Measurements from ENCODE around the gene ANKRD12.

The ANKRD12 gene

GRCh38 chr18:9191658-9192256, 55.2 kb downstream of the ANKRD12 start:
- POLR2A ChIA-PET, result no interaction called here
- no peak for TF ChIP-seq SCRT2 (tag by site-specific recombination; IDR thresholded peaks at IDR 0.05)
- TF ChIP-seq ZNF529 (tag by site-specific recombination; IDR thresholded peaks at IDR 0.05; ENCODE audit: insufficient replicate concordance), result no peak
- no peak for TF ChIP-seq BCL6B (tag by site-specific recombination; IDR thresholded peaks at IDR 0.05)
- no peak for TF ChIP-seq ZBTB17 (tag by site-specific recombination; IDR thresholded peaks at IDR 0.05)
- TF ChIP-seq ZNF341 (tag by site-specific recombination; IDR thresholded peaks at IDR 0.05; ENCODE audit: low read depth), result no peak
- TF ChIP-seq KLF17 (tag by site-specific recombination; IDR thresholded peaks at IDR 0.05), result no peak
- no peak for TF ChIP-seq ZNF473 (tag by site-specific recombination; IDR thresholded peaks at IDR 0.05)

GRCh38 chr18:9193031-9193430, 56.5 kb downstream of the ANKRD12 start:
- CTCF ChIA-PET, result no interaction called here
- POLR2A ChIA-PET, result interaction anchor here (0.7 kb wide), 1 partner anchor 39 kb away, joined by 3 read pairs; no protein-coding TSS in a partner anchor
- H3K36me3 ChIP-seq (ENCODE audit: control insufficient read depth in 2 of 2, insufficient read depth in 1 of 2, low read length in 2 of 2), result no peaks in the 10 kb centered on the region; a peak in 2 of 3 replicates
- TF ChIP-seq ZXDB (tag by site-specific recombination; IDR thresholded peaks at IDR 0.05) (no peak), ZNF548 (tag by site-specific recombination; IDR thresholded peaks at IDR 0.05) (no peak), ZNF701 (tag by site-specific recombination; IDR thresholded peaks at IDR 0.05) (no peak), ZNF558 (tag by site-specific recombination; IDR thresholded peaks at IDR 0.05) (no peak), ZNF677 (tag by site-specific recombination; IDR thresholded peaks at IDR 0.05) (no peak), ZNF362 (tag by site-specific recombination; IDR thresholded peaks at IDR 0.05) (no peak), ZNF596 (tag by site-specific recombination; IDR thresholded peaks at IDR 0.05) (no peak), BCL11A (tag by site-specific recombination; IDR thresholded peaks at IDR 0.05; ENCODE audit: low read depth) (no peak), ZNF624 (tag by site-specific recombination; IDR thresholded peaks at IDR 0.05) (no peak), INSM2 (tag by site-specific recombination; IDR thresholded peaks at IDR 0.05) (no peak), ZNF132 (tag by site-specific recombination; IDR thresholded peaks at IDR 0.05; ENCODE audit: borderline replicate concordance) (no peak), ZNF777 (tag by site-specific recombination; IDR thresholded peaks at IDR 0.05; ENCODE audit: borderline replicate concordance) (no peak), IKZF3 (tag by site-specific recombination; IDR thresholded peaks at IDR 0.05) (no peak), ZNF398 (tag by site-specific recombination; IDR thresholded peaks at IDR 0.05) (no peak), REPIN1 (tag by site-specific recombination; IDR thresholded peaks at IDR 0.05; ENCODE audit: low read depth) (no peak)
- no peaks in the 10 kb centered on the region for H3K9me3 ChIP-seq (ENCODE audit: control insufficient read depth, insufficient read depth, low read depth, low read length)
- peaks cover 5% of the 10 kb centered on the region; the same call in 1 of the 2 replicates for H3K4me1 ChIP-seq (ENCODE audit: control insufficient read depth, insufficient read depth, low read length)
- no peak overlapping the region for H3K4me3 ChIP-seq (ENCODE audit: low read depth, low read length)
- H3K27ac ChIP-seq (ENCODE audit: extremely low read depth, low read depth, low read length), result no peak overlapping the region

More at GRCh38 chr18:9191658-9192256, 55.2 kb downstream of the ANKRD12 start:
- Histone ChIP-seq H3K4me1 (ENCODE audit: control insufficient read depth, insufficient read depth, low read length) (peaks cover 5% of the 10 kb centered on the region; the same call in 1 of the 2 replicates), H3K4me3 (ENCODE audit: low read depth, low read length) (no peak overlapping the region), H3K9me3 (ENCODE audit: control insufficient read depth, insufficient read depth, low read depth, low read length) (no peaks in the 10 kb centered on the region), H3K36me3 (ENCODE audit: control insufficient read depth in 2 of 2, insufficient read depth in 1 of 2, low read length in 2 of 2) (no peaks in the 10 kb centered on the region; a peak in 2 of 3 replicates), H3K27ac (ENCODE audit: extremely low read depth, low read depth, low read length) (no peak overlapping the region)
- CTCF ChIA-PET, result no interaction called here

Data from HEK293 (cell line).